AG09309 (cell line): ENCODE results near the gene ZFYVE16.
A peak's percentile ranks its signal among the peaks of the same experiment; 100 is the strongest.

Source experiments
- DNase-seq: peaks from one replicate; pipeline ENCODE4 v3.0.0-alpha.2; 2010; ENCODE audit warnings: low read depth
- H3K4me3 ChIP-seq: 2 replicates; pipeline ENCODE4 v1.5.1; 2011; ENCODE audit warnings: mild to moderate bottlenecking, low read depth, low read length, moderate library complexity; ENCODE audit not compliant: control insufficient read depth
- TF ChIP-seq, protein P1 (sequence below): IDR thresholded peaks from 2 replicates; pipeline ENCODE4 v1.5.1; 2011; ENCODE audit warnings: mild to moderate bottlenecking, low read depth, low read length, inconsistent platforms; ENCODE audit not compliant: insufficient read depth, control insufficient read depth; ENCODE audit errors: missing control alignments

The ZFYVE16 gene

DNA sequence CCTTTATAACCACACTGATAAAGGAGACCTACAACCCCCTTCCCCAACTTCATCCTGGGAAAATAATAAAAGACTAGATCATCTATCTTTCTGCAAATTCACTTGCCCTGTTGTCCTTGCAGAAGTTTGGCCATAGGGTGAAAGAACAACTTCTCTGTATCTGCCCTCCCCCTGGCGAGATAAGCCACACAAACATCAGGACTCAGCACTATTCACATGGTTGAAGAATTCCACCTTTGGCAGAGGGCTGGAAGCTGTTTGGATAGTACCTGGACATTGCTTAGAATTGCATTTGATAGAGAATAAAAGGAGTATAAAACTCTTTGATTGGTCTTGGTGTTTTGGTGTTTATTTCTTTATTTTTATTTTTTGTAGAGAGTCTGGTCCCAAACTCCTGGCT, 97.0 kb downstream of the ZFYVE16 start:
- no peak overlapping the region for H3K4me3 ChIP-seq
- TF ChIP-seq, protein P1, sequence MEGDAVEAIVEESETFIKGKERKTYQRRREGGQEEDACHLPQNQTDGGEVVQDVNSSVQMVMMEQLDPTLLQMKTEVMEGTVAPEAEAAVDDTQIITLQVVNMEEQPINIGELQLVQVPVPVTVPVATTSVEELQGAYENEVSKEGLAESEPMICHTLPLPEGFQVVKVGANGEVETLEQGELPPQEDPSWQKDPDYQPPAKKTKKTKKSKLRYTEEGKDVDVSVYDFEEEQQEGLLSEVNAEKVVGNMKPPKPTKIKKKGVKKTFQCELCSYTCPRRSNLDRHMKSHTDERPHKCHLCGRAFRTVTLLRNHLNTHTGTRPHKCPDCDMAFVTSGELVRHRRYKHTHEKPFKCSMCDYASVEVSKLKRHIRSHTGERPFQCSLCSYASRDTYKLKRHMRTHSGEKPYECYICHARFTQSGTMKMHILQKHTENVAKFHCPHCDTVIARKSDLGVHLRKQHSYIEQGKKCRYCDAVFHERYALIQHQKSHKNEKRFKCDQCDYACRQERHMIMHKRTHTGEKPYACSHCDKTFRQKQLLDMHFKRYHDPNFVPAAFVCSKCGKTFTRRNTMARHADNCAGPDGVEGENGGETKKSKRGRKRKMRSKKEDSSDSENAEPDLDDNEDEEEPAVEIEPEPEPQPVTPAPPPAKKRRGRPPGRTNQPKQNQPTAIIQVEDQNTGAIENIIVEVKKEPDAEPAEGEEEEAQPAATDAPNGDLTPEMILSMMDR = no peak
- no peak for DNase-seq

DNA sequence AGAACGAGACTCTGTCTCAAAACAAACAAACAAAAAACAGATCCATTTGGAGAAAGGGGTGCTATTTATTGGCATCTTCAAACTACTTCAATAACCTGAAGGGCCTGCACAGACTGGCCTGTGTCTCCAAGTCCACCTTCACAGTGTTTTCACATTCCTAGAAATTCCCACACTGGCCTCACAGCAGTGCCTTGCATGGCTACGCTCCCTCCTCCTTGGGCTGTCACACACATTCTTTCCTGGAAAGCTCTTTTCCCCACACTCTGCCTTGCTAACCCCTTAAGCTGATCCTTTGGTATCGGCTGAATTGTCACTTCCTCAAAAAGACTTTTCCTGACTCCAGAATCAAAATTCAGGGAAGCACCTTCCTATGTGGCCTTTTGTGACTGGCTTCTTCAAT, 99.8 kb downstream of the ZFYVE16 start:
- no peak for DNase-seq
- TF ChIP-seq, protein P1 = no peak
- H3K4me3 ChIP-seq = no peak overlapping the region

DNA sequence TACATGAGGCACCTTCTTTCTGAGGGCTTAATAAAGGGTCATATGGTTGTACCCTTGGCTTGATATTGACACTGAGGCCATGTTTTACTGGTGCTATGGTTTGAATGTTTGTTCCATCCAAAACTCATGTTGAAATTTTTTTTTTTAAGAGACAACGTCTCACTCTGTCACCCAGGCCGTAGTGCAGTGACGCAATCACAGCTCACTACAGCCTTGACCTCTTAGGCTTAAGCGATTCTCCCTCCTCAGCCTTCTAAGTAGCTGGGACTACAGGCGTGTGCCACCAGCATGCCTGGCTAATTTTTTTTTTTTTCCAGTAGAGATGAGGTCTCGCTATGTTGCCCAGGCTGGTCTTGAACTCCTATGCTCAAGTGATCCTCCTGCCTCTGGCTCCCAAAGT, 101.0 kb downstream of the ZFYVE16 start:
- TF ChIP-seq, protein P1 = no peak
- H3K4me3 ChIP-seq = no peak overlapping the region
- no peak for DNase-seq

DNA sequence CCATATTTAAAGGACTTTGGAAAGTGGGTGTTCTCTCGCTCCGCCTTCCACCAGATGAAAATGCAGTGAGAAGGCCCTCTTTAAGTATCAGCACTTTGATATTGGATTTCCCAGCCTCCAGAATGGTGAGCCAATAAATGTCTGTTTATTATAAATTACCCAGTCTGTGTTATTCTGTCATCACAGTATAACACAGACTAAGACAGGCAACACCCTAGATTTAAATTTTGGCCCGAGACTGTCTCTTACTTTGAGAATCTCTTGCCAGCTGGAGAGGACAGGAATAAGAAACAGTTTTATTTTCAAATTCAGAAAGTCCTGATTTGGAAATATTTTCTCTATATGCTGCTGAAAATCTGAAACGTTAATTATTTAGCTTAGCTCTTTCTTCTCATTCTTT, 101.5 kb downstream of the ZFYVE16 start:
- TF ChIP-seq, protein P1 = no peak
- H3K4me3 ChIP-seq = no peak overlapping the region
- no peak for DNase-seq

DNA sequence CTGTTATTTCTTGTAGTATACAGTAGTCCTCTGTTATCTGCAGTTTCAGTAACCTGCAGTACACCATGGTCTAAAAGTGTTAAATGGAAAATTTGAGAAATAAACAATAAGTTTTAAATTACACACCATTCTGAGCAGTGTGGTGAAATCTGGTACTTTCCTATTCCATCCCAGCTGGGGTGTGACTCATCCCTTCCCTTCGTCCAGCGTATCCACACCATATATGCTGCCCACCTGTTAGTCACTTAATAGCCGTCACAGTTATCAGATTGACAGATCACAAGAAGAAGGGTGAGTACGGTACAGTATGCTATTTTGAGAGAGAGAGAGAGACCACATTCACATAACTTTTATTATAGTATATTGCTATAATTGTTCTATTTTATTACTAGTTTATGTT, 109.0 kb downstream of the ZFYVE16 start:
- DNase-seq = peak; percentile 59
- H3K4me3 ChIP-seq = no peak overlapping the region
- TF ChIP-seq, protein P1 = no peak
